GM12891 (cell line): ENCODE data around the gene ZNF556.

Experiments
- PAX5 ChIP-seq: IDR thresholded peaks from 2 replicates; pipeline ENCODE4 v1.6.1; 2011; ENCODE audit warnings: low read length, moderate library complexity, mild to moderate bottlenecking; ENCODE audit not compliant: insufficient read depth, severe bottlenecking
- POLR2A ChIP-seq: IDR thresholded peaks from 2 replicates; pipeline ENCODE4 v1.6.1; 2011; ENCODE audit warnings: low read depth, low read length, control low read depth
- POLR2AphosphoS5 ChIP-seq: IDR thresholded peaks from 2 replicates; pipeline ENCODE4 v1.6.1; 2011; ENCODE audit warnings: low read depth, low read length, control low read depth
- POU2F2 ChIP-seq: IDR thresholded peaks from 2 replicates; pipeline ENCODE4 v1.6.1; 2011; ENCODE audit warnings: low read depth, mild to moderate bottlenecking, control low read depth, low read length, moderate library complexity
- SPI1 ChIP-seq: IDR thresholded peaks from 2 replicates; pipeline ENCODE4 v1.6.1; 2011; ENCODE audit warnings: low read depth, low read length, control low read depth
- TAF1 ChIP-seq: IDR thresholded peaks from 2 replicates; pipeline ENCODE4 v1.6.1; 2011; ENCODE audit warnings: low read depth, low read length, control low read depth

GRCh38 chr19:2922987-2923386, 55.9 kb downstream of the ZNF556 start:
- no peak for TF ChIP-seq POLR2AphosphoS5
- TF ChIP-seq TAF1, result no peak
- no peak for TF ChIP-seq POLR2A
- TF ChIP-seq PAX5, result no peak
- TF ChIP-seq SPI1, result no peak
- TF ChIP-seq POU2F2, result no peak
